Adrenal gland (tissue), 12 donors: ENCODE measurements around the gene ASB6. TPM values are rescaled to one million over a fixed set of nuclear protein-coding genes. Genes with fewer than 3 reads are reported as not detected.

ENCODE experiments used
- DNase-seq, 7 donors: peaks; one replicate each; pipeline ENCODE4 v3.0.0-alpha.2; 2019 to 2020
- H3K27ac ChIP-seq, 5 donors: fragments of 200-600 bp; sonication (generic) in 4 of 5; 1 replicate in 3 of 5; 2 replicates in 2 of 5; pipeline versions ENCODE4 v1.5.1 to v1.8.0; 2016 to 2020; ENCODE audit warnings: mild to moderate bottlenecking in 1 of 5
- H3K27me3 ChIP-seq: fragments of 200-600 bp; 2 replicates; pipeline ENCODE4 v1.8.0; 2021
- H3K36me3 ChIP-seq, 2 donors: fragments of 200-600 bp; replicated peaks in 1 of 2; 1 replicate in 1 of 2; 2 replicates in 1 of 2; pipeline versions ENCODE4 v1.5.1 to v1.8.0; 2018 to 2022
- H3K4me1 ChIP-seq, 2 donors: fragments of 200-600 bp; replicated peaks in 1 of 2; 1 replicate in 1 of 2; 2 replicates in 1 of 2; pipeline versions ENCODE4 v1.5.1 to v1.8.0; 2018 to 2021
- H3K4me3 ChIP-seq, 4 donors: fragments of 200-600 bp; sonication (generic) in 3 of 4; one replicate each; pipeline ENCODE4 v1.5.1; 2016 to 2018
- H3K9me3 ChIP-seq, 3 donors: fragments of 200-600 bp; sonication (generic) in 1 of 3; replicated peaks in 1 of 3; 1 replicate in 2 of 3; 2 replicates in 1 of 3; pipeline versions ENCODE4 v1.5.1 to v1.8.0; 2016 to 2021
- POLR2A ChIP-seq, 2 donors: fragments of 450-650 bp; IDR thresholded peaks; one replicate each; pipeline ENCODE4 v1.6.1; 2017; ENCODE audit warnings: antibody characterized with exemption in 2 of 2, mild to moderate bottlenecking in 2 of 2, moderate library complexity in 1 of 2
- WGBS, 4 donors: extraction: QIAGEN DNeasy Blood & Tissue Kit in 2 of 4; methylation state at CpG; one replicate each; pipeline versions ENCODE4 v1.1.5 to v1.1.7; 2013 to 2017; 5-methylcytosine and 5-hydroxymethylcytosine counted together
- intact Hi-C, 2 donors: fragments of 100-400 bp; cut with DNase I; formaldehyde crosslinking; loops; one replicate each; pipeline versions ENCODE4 v1.14.1 to v1.15.0; 2022 to 2023
- polyA plus RNA-seq, 3 donors: library from polyadenylated mRNA; stranded (reverse); fragments of 200-250 nt in 2 of 3; fragments of 350-450 nt in 1 of 3; fragmentation: Illumina TruSeq in 1 of 3; extraction: RNeasy Lipid Tissue Mini Kit (QIAGEN cat#74804) in 1 of 3; gene quantifications; one replicate each; pipeline ENCODE4 v1.2.3, GENCODE V29; 2013 to 2014
- total RNA-seq, 9 donors: library from RNA; depleted of rRNA in 4 of 9; stranded (reverse); fragments of >200 nt in 4 of 9; fragments of 120-200 nt in 1 of 9; fragmentation: NEBNext Ultra II Directional in 1 of 9; extraction: Animal tissue kit (Norgen Biotek cat#: 25700) in 1 of 9; gene quantifications; one replicate each; pipeline versions ENCODE4 v1.1.0 to v1.2.4, GENCODE V29; 2013 to 2023
- TF ChIP-seq, protein P1 (sequence below), 6 experiments: fragments of 450-650 bp in 4 of 6; fragments of 200-600 bp in 2 of 6; sonication (generic) in 1 of 6; IDR thresholded peaks; 1 replicate in 5 of 6; 2 replicates in 1 of 6; pipeline versions ENCODE4 v1.5.1 to v1.8.0; 2016 to 2021; ENCODE audit warnings: antibody characterized with exemption in 6 of 6, mild to moderate bottlenecking in 2 of 6, moderate library complexity in 1 of 6
- donor health status: healthy with polysubstance abuse.
- donor health status: Bipolar disorder and iron deficiency.
- donor health status: DM: yes; HTN: yes; CAD: no.
- donor health status: DM: no; HTN: no; CAD: no.
- donor health status: DM: no; HTN: no; CAD: no.
- donor health status: DM: yes; HTN: yes; CAD: no.

The ASB6 gene
- total and polyA plus RNA-seq, 12 donors = 10.0 to 34.2 (median 26.8) TPM

DNA sequence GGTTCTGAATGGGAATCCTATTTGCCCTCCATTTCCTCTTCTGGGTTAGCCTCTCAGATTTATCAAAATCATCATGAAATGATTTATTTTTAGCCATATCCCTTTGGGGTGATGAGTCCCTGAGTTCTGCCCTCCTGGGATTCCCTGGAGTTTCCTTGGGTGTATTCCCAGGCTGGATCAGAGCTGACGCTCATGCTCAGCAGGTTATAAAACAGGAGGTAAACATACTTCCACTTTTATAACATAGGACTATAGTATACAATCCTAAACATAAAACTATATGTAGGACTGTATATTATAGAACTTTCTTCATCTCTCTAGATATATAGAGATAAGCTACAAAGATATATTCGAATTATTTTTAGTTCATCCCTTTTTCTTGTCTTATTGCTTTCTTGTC lies 19.1 kb upstream of the ASB6 start:
- Histone ChIP-seq H3K27ac (no peak overlapping the region), H3K9me3 (no peaks in the 10 kb centered on the region), H3K4me3 (no peak overlapping the region), H3K4me1 (peaks cover 0 to 5% of the 10 kb centered on the region in 2 donors), H3K36me3 (no peaks in the 10 kb centered on the region), H3K27me3 (no peaks in the 10 kb centered on the region)
- TF ChIP-seq, protein P1, sequence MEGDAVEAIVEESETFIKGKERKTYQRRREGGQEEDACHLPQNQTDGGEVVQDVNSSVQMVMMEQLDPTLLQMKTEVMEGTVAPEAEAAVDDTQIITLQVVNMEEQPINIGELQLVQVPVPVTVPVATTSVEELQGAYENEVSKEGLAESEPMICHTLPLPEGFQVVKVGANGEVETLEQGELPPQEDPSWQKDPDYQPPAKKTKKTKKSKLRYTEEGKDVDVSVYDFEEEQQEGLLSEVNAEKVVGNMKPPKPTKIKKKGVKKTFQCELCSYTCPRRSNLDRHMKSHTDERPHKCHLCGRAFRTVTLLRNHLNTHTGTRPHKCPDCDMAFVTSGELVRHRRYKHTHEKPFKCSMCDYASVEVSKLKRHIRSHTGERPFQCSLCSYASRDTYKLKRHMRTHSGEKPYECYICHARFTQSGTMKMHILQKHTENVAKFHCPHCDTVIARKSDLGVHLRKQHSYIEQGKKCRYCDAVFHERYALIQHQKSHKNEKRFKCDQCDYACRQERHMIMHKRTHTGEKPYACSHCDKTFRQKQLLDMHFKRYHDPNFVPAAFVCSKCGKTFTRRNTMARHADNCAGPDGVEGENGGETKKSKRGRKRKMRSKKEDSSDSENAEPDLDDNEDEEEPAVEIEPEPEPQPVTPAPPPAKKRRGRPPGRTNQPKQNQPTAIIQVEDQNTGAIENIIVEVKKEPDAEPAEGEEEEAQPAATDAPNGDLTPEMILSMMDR (IDR thresholded peaks at IDR 0.05) = no peak
- no peak for TF ChIP-seq POLR2A (IDR thresholded peaks at IDR 0.05)
- intact Hi-C loops = no loop called here
- no peak for DNase-seq
- WGBS, 4 donors = 80 to 87% (median 84%) methylated on average over 2 of the region's 2 CpGs

DNA sequence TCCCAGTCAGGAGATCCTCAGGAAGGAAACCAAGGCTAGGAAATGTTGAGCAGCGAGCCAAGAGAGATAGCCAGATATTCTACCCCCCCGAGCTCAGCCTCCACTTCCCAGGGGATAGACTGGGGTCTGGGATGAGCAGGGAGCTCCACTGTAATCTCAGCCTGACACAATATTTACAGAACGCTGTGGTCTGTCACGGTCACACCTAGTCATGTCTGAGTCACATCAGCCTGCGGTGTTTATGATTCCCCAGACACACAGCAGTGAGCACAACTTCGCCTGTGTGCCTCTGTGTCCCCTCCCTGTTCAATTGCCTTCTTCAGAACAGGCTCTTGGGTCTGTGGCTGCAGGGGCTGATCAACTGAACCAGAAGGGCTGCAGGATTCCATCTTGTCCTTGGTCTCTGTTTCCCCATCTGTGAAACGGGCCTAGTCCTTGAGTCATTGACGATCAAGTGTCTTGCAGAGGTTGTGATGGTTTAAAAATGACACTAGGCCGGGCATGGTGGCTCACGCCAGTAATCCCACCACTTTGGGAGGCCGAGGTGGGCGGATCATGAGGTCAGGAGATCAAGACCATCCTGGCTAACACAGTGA lies 14.9 kb upstream of the ASB6 start:
- Histone ChIP-seq H3K4me1 (peaks cover 9 to 12% of the 10 kb centered on the region in 2 donors), H3K27ac (no peak overlapping the region), H3K27me3 (no peaks in the 10 kb centered on the region), H3K9me3 (no peaks in the 10 kb centered on the region), H3K4me3 (no peak overlapping the region), H3K36me3 (no peaks in the 10 kb centered on the region)
- no peak for TF ChIP-seq POLR2A (IDR thresholded peaks at IDR 0.05)
- TF ChIP-seq, protein P1 (IDR thresholded peaks at IDR 0.05) = no peak
- intact Hi-C loops = no loop called here
- WGBS, 4 donors = 62 to 75% (median 70%) methylated on average over 7 to 12 of the region's 12 CpGs
- no peak for DNase-seq

DNA sequence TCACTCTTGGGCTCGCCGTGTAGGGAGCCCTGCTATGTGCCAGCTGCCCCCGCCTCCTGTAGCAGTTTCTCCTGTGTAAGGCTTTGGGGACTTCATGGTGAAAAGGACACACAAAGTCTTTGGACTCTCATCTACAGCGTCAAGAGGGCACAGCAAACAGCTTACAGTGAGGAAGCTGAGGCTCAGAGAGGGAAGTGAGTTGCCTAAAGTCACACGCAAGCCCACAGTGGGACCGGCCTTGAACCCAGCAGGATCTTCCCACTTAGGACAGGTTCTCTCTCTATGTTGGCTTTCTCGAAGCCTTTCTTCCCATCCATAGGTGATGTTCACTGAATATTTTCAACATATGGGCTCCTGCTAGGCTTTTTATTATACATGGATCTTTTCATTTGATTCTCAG lies 13.7 kb upstream of the ASB6 start:
- Histone ChIP-seq H3K36me3 (no peaks in the 10 kb centered on the region), H3K4me3 (no peak overlapping the region), H3K9me3 (no peaks in the 10 kb centered on the region), H3K27me3 (no peaks in the 10 kb centered on the region), H3K27ac (no peak overlapping the region), H3K4me1 (peaks cover 9 to 12% of the 10 kb centered on the region in 2 donors)
- DNase-seq = no peak
- intact Hi-C loops = no loop called here
- WGBS, 4 donors = 82 to 94% (median 87%) methylated on average over 3 to 7 of the region's 7 CpGs
- TF ChIP-seq, protein P1 (IDR thresholded peaks at IDR 0.05) = no peak
- no peak for TF ChIP-seq POLR2A (IDR thresholded peaks at IDR 0.05)

DNA sequence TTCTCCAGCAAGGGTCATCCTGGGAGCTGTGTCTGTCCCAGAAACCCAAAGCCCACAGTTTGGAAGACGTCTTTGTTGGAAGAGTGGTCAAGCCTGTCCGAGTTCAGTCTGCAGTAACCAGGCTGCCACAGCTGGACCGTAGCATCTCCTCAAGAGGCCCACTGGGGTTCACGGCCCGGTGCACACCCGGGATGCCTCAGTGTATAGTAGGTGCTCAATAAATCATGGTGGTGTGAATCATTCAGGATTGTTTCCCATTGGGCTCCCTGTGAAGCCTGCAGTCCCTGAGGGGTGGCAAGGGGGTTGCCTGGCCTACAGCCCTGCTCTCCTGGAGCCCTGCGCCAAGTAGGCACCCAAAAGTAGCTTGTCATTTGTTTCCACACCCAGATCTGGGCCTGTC lies 13.2 kb upstream of the ASB6 start:
- H3K27ac ChIP-seq = no peak overlapping the region
- intact Hi-C loops = no loop called here
- 88 to 100% (median 91%) methylated on average over 1 to 7 of the region's 7 CpGs for WGBS, 4 donors
- DNase-seq = no peak
- H3K4me3 ChIP-seq = no peak overlapping the region
- no peaks in the 10 kb centered on the region for H3K9me3 ChIP-seq
- H3K27me3 ChIP-seq = no peaks in the 10 kb centered on the region
- H3K36me3 ChIP-seq = no peaks in the 10 kb centered on the region
- no peak for TF ChIP-seq POLR2A (IDR thresholded peaks at IDR 0.05)
- TF ChIP-seq, protein P1 (IDR thresholded peaks at IDR 0.05) = no peak
- H3K4me1 ChIP-seq = peaks cover 9 to 12% of the 10 kb centered on the region in 2 donors
